Measurements from ENCODE around the gene ZNF397.

- no peak for TF ChIP-seq CTCF (IDR thresholded peaks at IDR 0.05; ENCODE audit: low read length)
- no peak for TF ChIP-seq EZH2 (optimal IDR thresholded peaks at IDR 0.05; ENCODE audit: low read depth, low read length)
Measured at GRCh38 chr18:35223797-35224196, 17.0 kb upstream of the ZNF397 start.
